Erythroblast (primary cell): ENCODE measurements around the gene PTPRM.

Experiments used
- GATA1 ChIP-seq: IDR thresholded peaks from 2 replicates; pipeline ENCODE4 v1.6.1; 2011; ENCODE audit warnings: low read depth, mild to moderate bottlenecking, control low read depth, low read length, moderate library complexity
- POLR2A ChIP-seq: IDR thresholded peaks from 2 replicates; pipeline ENCODE4 v1.6.1; 2011; ENCODE audit warnings: mild to moderate bottlenecking, low read length

- TF ChIP-seq POLR2A (no peak), GATA1 (no peak)
Measured at GRCh38 chr18:8020132-8020846, 453.2 kb downstream of the PTPRM start.
